HG02763 (cell line): ENCODE measurements around the gene CACNA1E.

ENCODE experiments used
- ATAC-seq: cut with Tn5 transposase; IDR thresholded peaks from one replicate; pipeline ENCODE4 v1.9.1; 2021; ENCODE audit warnings: mild to moderate bottlenecking, moderate library complexity; ENCODE audit not compliant: unreplicated experiment

CACNA1E gene

DNA sequence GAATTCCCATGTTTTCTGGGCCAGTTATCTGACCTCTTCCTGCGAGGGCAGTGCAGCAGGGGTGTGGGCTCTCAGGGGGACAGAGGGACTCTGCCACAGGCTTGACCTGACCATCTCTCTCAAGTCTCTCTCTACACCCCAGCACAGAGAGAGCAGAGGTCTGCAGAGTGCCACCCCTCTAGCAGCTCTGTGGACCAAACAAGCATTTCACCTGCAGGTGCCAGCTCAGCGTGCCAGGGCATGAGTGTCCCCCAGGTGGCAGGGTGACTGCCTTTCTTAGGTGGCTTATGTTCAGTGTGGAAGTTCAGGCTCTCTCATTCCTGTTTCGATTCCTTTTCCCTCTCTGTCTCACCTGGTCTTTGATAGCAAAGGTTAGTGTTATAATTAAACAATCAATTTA, 191.3 kb downstream of the CACNA1E start:
- ATAC-seq = no peak

DNA sequence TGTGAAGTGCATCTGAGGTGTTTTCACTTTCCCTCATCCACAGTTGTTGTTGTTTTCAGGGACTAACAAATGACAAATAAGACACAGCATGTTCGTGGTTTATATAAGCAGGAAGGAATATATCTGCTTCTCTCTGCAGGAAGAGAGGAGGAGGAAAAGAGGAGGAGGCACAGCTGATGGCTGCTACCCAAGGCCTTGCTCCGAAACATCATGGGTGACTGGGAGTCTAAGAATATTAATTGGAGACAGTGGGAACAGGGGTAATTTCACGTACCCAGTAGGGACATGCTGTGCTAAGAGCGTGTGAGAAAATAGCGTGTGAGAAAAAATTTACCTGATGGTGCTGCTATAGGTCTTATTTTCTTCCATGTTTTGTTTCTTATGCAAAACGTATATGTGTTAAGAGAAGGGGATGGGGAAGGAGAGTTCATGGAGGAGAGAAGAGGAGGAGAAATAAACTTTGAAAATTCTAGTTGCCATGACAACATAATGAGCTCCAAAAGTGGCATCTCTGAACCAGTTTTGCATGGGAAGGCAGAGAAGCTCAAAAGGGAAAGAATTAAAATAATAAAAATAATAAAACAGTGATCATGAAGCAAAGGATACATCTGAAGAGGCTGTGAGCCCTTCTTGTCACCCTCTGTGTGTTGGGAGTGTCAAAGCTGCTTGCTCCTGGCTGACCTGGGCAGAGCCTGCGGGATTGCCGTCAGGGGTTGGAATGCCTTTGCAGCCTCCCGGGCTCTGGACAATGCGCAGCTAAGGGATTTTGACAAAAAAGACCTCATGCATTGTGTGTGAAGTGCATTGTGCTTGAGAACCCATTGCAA, 192.0 kb downstream of the CACNA1E start:
- ATAC-seq = no peak

DNA sequence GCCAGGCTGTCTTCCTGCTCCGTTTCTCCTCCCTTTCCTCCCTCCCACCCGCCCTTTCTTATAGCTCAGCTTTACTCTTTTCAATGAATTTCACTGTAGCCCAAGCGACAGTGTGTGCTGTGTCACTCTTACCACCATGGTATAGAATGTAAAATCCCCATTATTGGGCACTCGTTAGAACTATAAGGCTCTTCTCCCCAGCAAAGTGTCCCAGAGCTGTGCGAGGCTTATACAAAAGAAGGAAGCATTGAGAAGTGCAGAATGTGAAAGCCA, 192.5 kb downstream of the CACNA1E start:
- no peak for ATAC-seq

DNA sequence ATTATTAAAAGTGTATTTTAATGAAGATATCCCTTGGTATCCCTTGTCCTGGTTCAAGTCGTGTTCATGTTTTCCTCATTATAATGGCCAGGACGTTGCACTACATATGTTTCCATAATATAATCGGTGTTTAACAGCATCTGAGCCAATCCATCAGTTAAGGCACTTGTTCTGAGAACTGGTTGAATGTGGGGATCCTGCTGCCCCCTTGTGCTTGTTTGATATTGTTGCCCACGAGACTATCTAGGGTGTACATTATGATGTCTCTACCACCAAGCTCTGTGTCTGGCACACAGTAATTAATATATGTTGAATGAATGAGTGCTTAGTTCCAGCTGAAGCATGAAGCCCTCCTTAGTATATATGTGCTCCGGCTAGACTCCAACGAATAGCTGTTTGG, 193.0 kb downstream of the CACNA1E start:
- no peak for ATAC-seq

DNA sequence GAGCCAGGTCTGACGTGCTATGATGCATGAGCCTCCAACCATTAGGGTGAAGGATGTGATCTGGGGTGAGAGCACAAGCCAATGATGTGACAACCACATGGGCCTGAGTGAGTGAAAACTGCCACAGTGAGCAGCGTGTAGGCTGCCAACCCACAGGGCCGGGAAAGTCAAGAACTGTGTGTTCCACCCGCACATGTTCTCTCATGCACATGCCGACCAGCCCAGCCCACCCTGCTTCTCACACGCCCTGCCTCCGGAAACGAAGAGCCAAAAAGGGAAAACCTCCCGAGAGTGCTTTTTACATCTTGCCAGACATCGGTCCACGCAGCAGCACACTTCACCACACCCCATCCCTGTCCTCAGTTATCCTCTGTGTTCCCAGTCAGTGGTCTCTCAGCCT, 197.0 kb downstream of the CACNA1E start:
- ATAC-seq = no peak

DNA sequence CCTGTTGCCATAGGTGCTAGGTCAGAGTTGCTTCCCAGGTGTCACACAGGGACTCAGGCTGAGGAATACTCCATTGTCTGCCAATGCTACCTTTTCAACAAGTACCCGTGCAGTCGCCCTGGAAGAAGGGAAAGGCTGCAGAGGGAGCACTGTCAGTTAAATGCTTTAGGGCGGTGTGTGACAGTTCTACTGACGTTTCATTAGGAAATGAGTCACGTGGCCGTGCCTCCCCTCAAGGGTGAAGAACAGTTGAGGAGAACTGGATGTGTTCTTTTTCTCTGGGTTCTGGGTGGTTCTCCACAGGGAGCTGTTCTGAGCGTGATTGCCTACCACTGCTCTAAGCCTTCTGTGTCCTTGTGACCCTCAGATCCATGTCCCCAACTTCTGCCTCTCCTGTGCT, 197.6 kb downstream of the CACNA1E start:
- no peak for ATAC-seq

DNA sequence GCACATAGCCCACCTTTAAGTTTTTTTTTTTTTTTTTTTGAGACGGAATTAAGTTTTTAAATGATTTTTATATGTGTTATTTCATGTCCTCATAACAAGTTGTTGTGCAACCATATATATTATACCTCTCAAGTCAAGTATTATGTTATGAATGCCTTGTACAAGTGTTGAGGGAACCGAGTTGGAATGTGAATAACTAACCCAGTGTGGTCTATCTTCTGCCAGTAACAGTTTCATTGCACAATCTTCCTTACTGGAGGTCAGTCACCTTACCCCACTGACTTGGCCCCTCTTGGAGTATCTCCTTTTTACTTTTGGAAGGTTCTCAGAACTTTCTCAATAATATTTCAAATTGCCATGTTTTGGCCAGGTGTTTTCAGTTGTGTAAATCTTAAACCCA, 201.9 kb downstream of the CACNA1E start:
- ATAC-seq = no peak

DNA sequence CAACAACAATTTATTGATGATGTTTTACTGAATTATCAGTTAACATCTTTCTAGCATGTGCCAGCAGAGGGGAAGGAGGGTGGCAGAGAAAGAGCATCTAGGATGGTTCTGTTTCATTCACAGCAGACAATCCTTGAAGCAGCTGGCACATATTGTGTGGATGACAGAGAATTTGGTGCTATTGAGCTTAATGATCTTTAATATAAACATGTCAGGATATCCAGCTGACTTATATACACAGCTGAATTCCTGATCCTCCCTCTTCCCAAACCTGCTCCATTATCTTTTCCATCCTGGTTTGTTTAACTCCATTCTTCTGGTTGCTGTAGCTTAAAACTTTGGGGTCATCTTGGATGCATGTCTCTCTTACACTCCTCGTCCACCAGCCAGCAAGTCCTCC, 218.6 kb downstream of the CACNA1E start:
- ATAC-seq = no peak

DNA sequence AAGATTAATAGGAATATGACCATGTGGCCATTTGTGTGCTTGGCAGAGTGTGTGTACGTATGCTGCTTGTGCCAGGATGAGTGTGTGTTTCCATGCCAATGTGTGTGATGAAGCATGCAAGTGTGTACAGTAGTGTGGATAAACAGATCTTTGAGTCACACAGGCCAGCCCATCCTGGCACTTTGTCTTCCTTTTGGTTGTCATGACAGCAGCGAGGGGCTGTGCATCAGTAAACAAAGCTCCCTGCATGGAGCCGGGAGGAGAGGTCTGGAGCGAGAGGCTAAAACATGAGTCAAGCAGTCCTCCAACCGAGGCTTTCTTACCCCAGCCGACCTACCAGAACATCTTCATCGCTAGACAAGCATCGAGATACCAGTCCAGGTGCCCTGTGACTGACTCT, 221.2 kb downstream of the CACNA1E start:
- no peak for ATAC-seq

DNA sequence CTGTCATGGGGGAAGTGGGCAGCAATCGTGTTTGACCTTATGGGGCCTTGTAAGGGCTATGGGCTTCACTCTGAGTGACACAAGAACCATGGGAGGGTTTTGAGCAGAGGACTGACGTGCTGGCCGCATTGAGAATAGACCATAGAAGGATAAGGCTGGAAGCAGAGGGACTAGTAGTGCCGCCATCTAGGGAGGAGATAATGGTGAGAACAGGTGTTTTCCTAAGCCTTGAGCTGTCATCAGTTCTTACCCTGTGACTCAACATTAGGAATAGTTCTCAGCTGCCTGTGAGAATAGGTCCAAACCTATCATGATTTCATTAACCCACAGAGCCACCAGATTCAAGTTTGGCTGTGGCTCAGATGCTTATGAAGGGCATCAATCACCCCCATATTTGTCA, 228.5 kb downstream of the CACNA1E start:
- no peak for ATAC-seq

DNA sequence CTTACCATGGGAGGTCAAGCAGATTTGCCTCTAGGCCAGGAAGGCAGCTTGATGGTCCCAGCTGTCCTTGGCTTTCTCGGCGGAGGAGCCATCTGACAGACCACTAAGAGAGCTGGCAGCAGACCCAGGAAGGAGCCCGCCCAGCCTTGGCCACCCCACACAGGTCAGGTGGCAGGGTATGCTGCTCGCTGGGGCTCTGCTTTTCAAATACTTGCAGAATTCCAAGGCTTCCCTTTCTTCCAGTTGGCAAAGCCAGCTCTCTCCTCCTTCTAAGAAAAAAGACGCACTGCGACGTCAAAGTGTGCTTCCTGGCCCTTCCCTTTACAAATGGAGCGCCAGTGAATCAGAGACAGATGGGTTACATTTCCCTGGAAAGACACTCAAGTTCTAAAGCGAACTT, 229.4 kb downstream of the CACNA1E start:
- no peak for ATAC-seq

DNA sequence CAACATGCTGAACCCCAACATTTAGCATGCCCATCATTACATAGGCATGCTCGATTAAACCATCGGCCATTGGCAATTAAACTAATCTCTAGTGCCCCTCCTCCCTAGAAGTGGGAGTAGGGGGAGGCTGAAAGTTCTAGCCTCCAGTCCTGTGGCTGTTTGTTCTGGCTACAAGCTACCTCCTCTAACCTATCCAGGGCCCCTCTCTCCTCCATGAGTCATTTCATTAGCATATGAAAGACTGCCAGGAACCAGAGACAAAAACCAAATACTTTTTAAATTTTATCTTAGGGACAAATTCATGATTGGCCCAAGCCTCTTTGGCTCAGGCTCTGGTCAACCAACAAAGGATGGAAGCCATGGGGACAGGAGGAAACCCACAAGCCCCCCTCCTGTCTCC, 231.1 kb downstream of the CACNA1E start:
- no peak for ATAC-seq

DNA sequence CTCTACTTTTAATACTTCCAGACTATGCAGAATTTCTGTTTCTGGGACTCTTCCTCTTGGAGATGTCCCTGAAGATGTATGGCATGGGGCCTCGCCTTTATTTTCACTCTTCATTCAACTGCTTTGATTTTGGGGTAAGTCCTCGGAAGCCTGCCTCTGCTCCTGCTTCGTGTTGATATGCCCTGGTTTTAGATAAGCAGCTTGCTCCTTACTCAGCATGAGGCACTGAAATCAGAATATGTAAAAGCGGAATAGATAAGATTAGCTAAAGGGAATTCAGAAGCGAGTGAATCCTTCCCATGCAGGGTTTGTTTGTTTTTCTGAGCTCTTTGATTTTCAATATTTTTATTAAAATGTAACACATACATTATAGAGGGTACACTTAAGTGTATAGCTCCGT, 234.7 kb downstream of the CACNA1E start:
- ATAC-seq = no peak

DNA sequence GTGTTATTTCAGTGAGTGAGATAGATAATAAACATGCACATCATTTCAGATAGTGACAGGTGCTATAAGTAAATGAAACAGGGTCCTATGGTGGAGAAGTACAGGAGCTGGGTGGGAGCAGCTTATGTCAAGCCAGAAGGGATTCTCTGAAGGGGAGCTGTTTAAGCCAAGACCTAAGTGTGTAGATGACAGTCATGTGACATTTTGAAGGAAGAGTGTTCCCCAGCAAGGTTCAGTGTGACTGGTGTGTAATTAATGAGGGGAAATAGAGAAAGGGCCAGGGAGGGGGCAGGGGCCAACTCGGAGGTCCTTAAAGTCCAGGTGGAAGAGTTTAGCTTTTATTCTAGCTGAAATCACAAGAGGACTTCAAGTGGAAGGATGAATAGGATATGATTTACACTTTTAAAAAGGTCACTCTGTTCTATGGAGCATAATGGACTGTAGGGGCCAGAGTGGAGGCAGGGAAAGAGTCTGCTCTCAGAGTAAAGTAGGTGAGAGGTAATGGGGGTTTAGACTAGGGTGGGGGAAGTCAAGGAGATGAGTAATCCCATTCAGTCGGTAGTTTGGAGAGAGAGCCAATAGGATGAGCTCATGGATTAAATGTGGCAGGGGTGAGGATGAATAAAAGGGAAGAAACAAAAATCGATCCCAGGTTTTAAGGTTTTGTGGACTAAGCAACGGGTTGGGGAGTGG, 243.1 kb downstream of the CACNA1E start:
- no peak for ATAC-seq

DNA sequence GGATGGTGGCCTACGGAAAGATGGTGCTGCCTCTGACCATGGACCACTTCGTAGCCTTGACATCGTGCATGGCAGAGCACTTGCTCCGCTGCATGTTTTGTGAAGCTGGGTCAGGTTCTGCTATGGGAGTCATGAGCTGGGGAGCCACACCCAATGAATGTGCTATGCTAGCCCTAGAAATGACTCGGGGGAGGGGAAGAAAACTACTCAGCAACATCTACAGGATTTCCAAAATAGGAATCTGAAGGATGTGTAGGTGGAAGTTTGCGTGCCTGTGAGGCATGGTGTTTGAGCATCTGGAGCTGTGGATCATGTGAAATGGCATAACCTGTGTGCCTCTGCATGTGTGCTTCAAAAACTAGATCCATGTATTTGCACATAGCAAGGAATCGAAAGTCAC, 247.3 kb downstream of the CACNA1E start:
- ATAC-seq = no peak

DNA sequence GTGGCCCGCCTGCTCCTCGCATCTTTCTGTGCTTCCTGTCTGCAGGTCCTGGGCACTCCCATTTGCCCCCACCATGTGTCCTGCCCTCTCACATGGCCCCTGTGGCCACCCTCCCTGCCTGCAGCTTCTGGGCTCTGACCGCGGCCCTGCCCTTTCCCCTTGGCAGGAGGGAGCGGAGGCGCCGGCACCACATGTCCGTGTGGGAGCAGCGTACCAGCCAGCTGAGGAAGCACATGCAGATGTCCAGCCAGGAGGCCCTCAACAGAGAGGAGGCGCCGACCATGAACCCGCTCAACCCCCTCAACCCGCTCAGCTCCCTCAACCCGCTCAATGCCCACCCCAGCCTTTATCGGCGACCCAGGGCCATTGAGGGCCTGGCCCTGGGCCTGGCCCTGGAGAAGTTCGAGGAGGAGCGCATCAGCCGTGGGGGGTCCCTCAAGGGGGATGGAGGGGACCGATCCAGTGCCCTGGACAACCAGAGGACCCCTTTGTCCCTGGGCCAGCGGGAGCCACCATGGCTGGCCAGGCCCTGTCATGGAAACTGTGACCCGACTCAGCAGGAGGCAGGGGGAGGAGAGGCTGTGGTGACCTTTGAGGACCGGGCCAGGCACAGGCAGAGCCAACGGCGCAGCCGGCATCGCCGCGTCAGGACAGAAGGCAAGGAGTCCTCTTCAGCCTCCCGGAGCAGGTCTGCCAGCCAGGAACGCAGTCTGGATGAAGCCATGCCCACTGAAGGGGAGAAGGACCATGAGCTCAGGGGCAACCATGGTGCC, 249.1 kb downstream of the CACNA1E start:
- no peak for ATAC-seq

DNA sequence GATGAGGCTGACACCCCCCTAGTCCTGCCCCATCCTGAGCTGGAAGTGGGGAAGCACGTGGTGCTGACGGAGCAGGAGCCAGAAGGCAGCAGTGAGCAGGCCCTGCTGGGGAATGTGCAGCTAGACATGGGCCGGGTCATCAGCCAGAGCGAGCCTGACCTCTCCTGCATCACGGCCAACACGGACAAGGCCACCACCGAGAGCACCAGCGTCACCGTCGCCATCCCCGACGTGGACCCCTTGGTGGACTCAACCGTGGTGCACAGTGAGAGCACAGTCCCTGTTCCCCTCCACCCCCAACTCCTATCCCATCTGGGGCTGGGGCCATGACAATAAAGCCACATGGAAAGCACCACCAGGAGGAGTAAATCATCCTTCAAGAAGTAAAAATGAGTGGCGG, 250.2 kb downstream of the CACNA1E start:
- no peak for ATAC-seq

DNA sequence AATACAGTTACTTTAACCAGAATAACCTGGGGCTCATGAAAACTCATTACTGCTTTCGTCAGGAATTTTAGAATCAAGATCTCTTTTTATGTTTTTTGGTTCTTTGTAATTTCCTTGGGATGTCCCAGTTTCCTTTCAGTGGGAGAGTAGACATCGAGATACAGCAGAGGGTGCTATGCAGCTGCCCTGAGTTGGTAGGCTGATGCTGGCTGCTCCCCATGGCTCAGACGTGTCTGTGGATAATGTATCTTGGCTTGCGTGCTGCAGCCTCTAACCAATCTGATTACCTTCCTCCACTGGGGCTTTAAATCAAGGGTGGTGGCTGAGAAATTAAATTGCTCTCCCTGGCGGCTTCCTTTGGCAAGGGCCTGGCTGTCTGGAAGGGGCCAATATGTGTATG, 253.7 kb downstream of the CACNA1E start:
- ATAC-seq = no peak

DNA sequence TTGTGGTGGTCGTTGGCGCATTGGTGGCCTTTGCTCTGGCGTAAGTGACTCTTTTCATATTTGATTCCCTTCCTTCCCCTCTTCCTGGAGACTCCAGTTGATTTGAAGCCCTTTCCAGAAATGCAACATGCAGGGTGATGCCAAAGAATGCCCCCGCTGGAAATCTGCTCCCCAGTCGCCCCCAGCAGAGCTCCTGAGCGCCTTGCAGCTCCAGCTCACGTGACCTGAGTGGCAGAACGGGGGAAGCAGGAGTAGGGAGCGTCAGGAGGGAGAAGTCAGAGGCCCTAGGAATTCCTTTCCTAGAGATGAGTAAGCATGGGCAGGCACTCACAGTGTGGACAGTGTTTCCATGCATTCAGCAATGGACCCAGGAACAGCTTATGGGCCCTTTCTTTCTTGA, 255.9 kb downstream of the CACNA1E start:
- ATAC-seq = no peak

DNA sequence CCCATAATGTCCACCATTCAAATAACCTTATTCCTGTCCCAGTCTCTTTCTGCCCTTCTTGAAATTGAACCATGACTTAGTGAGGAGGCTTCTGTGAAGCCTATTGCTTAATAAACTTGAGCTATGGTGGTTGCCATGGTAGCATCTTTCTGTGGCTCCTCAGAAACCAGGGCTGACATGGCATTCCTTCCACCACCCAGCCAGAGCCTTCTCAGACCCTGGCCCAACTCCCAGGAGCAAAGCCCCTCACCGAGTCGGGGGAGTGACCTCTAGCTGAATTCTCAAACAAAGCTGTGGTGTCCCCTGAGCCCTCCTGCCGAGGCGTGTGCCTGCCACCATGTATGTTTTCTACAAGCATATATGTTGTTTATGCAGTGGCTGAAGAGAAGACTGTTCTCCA, 259.1 kb downstream of the CACNA1E start:
- no peak for ATAC-seq

DNA sequence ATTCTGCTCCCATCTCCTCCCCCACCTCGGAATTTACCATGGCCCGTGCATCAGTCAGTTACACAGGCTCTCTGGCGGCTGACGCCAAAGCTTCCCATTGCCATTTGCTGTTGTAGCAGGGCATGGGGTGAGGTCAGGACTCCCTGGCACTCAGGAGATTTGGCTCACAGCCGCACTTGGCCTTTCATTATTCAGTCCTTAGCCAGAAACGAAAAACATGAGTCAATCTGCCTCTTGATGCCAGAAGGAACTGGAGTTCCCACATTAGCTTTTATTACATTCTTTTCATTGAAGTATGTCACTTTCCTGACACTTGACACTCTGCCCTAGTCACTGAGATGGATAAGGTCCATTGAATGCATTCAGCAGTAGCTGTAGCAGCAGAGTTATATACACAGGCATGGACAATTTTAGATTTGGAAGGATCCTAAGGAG, 260.6 kb downstream of the CACNA1E start:
- ATAC-seq = no peak

DNA sequence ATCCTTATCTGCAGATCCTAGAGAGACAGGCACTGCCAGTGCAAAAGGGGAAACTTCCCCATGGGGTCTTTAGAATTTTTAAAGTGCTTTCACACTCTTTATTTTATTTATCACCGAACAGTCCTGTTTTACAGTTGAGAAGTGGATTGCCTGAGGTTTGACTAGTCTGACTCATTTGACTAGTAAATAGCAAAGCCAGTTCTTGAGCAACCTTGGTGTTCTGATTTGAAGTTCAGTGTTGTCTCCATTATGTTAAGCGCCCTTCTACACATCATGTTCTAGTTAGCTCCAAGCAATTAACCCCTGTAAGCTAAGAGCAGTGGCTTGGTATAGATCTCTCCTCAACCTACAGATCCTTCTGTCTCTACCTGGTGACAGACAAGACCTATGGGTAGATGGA, 262.9 kb downstream of the CACNA1E start:
- ATAC-seq = no peak
